ENCODE results near the gene CNDP2. TPM values are rescaled to one million over a fixed set of nuclear protein-coding genes. Genes with fewer than 3 reads are reported as not detected.

Gene CNDP2
- total RNA-seq, 1 experiment from 2014 or later: 161 TPM

DNA sequence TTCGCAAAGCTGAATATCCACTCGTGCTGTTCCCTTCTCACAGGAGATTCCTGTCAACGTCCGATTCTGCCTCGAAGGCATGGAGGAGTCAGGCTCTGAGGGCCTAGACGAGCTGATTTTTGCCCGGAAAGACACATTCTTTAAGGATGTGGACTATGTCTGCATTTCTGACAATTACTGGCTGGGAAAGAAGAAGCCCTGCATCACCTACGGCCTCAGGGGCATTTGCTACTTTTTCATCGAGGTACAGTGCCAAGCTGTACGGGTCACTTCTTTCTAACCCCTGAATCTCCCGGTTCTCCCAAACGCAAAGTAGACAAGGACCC lies 14.6 kb downstream of the CNDP2 start:
- no peak overlapping the region for H3K4me2 ChIP-seq
- H3K9me2 ChIP-seq (ENCODE audit: insufficient read depth): no peaks in the 10 kb centered on the region
- no TSS peak for BruUV-seq (replicated peaks)
- no peaks in the 10 kb centered on the region for H3K4me1 ChIP-seq (replicated peaks; ENCODE audit: insufficient read depth)
- DNase-seq: no peak
- TF ChIP-seq EZH2 (IDR thresholded peaks at IDR 0.05; ENCODE audit: low read depth): no peak
- TF ChIP-seq, protein P1, sequence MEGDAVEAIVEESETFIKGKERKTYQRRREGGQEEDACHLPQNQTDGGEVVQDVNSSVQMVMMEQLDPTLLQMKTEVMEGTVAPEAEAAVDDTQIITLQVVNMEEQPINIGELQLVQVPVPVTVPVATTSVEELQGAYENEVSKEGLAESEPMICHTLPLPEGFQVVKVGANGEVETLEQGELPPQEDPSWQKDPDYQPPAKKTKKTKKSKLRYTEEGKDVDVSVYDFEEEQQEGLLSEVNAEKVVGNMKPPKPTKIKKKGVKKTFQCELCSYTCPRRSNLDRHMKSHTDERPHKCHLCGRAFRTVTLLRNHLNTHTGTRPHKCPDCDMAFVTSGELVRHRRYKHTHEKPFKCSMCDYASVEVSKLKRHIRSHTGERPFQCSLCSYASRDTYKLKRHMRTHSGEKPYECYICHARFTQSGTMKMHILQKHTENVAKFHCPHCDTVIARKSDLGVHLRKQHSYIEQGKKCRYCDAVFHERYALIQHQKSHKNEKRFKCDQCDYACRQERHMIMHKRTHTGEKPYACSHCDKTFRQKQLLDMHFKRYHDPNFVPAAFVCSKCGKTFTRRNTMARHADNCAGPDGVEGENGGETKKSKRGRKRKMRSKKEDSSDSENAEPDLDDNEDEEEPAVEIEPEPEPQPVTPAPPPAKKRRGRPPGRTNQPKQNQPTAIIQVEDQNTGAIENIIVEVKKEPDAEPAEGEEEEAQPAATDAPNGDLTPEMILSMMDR (conservative IDR thresholded peaks at IDR 0.05): no peak
- intact Hi-C loops (cut with micrococcal nuclease; ENCODE audit: unreplicated experiment): no loop called here
- POLR2A ChIA-PET (ENCODE audit: unreplicated experiment): no interaction called here
- H3K4me3 ChIP-seq: no peak overlapping the region
- H4K20me1 ChIP-seq (ENCODE audit: insufficient read depth): no peaks in the 10 kb centered on the region; the same call in 1 of the 2 replicates
- H3K36me3 ChIP-seq (ENCODE audit: low read depth): 0 out of 2 replicates have a peak, but pooled peaks cover 20% of the 10 kb centered on the region
- H3K9me3 ChIP-seq (ENCODE audit: insufficient read depth, low read depth): no peaks in the 10 kb centered on the region
- no peak overlapping the region for H3K27ac ChIP-seq
- no peaks in the 10 kb centered on the region for H3K27me3 ChIP-seq (ENCODE audit: insufficient read depth, low read depth)
- CTCF ChIA-PET: no interaction called here
- H3K79me2 ChIP-seq (ENCODE audit: low read depth): no peaks in the 10 kb centered on the region
- H3F3A ChIP-seq (ENCODE audit: insufficient read depth, low read depth): no peaks in the 10 kb centered on the region
- no peak overlapping the region for H2AFZ ChIP-seq

DNA sequence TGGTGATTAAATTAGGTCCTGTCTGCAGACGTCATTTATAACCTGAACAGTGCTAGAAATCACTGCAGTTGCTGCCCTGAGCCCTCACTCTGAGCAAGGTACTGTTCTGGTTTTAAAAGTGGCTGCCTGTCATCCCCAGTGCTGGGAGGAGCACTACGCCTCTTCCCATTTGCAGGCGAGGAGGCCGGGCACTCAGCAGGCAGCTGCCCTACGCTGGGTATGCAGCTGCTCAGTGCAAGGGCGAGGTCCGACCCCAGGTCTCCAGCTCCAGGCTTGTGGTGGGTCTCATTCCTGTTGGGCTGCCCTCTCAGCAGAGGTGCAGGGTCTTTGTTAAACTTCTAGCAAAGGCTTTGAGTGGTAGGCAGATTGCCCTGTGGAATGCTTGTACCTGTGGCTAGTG lies 15.7 kb downstream of the CNDP2 start:
- Histone ChIP-seq H3K4me2 (no peak overlapping the region), H3K79me2 (ENCODE audit: low read depth) (no peaks in the 10 kb centered on the region), H3K4me1 (replicated peaks; ENCODE audit: insufficient read depth) (no peaks in the 10 kb centered on the region), H2AFZ (no peak overlapping the region), H3K27ac (no peak overlapping the region), H3K9me3 (ENCODE audit: insufficient read depth, low read depth) (no peaks in the 10 kb centered on the region), H4K20me1 (ENCODE audit: insufficient read depth) (no peaks in the 10 kb centered on the region; the same call in 1 of the 2 replicates), H3K27me3 (ENCODE audit: insufficient read depth, low read depth) (no peaks in the 10 kb centered on the region), H3K4me3 (no peak overlapping the region), H3K36me3 (ENCODE audit: low read depth) (0 out of 2 replicates have a peak, but pooled peaks cover 19% of the 10 kb centered on the region), H3F3A (ENCODE audit: insufficient read depth, low read depth) (no peaks in the 10 kb centered on the region), H3K9me2 (ENCODE audit: insufficient read depth) (no peaks in the 10 kb centered on the region)
- ChIA-PET POLR2A (ENCODE audit: unreplicated experiment) (no interaction called here), CTCF (no interaction called here)
- DNase-seq: no peak
- TF ChIP-seq, protein P1 (conservative IDR thresholded peaks at IDR 0.05): no peak
- no peak for TF ChIP-seq EZH2 (IDR thresholded peaks at IDR 0.05; ENCODE audit: low read depth)
- intact Hi-C loops (cut with micrococcal nuclease; ENCODE audit: unreplicated experiment): no loop called here
- BruUV-seq (replicated peaks): no TSS peak

DNA sequence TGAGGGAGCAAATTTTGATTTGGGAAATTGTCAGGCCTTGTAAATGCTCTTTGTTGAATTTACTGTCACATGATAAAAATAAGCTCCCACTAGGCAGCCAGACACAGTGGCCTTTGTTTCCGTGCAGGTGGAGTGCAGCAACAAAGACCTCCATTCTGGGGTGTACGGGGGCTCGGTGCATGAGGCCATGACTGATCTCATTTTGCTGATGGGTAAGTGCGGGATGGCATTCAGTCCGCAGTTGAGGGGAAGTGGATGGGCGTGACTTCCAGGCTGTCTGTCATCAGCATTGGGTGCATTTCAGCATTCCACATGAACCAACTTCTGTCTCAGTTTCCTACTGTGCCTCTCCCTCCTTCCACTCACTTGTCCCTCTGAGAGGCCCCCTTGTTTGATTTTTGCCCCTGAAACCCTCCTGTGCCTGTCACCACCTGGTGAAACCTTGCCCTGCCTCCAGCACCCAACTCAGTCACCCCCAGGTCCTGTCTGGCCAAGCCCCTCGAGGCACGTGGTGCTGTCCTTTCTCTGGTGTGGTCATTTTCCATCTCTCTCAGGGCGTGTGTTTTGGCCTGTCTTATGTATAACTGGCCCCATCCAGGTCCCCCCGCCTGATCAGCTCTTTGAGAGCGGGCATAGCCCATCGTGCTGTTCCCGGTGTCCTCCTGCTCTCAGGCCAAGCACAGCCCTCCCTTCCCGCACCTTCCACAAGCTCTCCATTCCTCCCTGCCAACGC lies 16.3 kb downstream of the CNDP2 start:
- Histone ChIP-seq H2AFZ (no peak overlapping the region), H3K4me2 (no peak overlapping the region), H3K79me2 (ENCODE audit: low read depth) (no peaks in the 10 kb centered on the region), H3K9me3 (ENCODE audit: insufficient read depth, low read depth) (no peaks in the 10 kb centered on the region), H3K36me3 (ENCODE audit: low read depth) (0 out of 2 replicates have a peak, but pooled peaks cover 18% of the 10 kb centered on the region), H4K20me1 (ENCODE audit: insufficient read depth) (no peaks in the 10 kb centered on the region; the same call in 1 of the 2 replicates), H3K4me3 (no peak overlapping the region), H3K9me2 (ENCODE audit: insufficient read depth) (no peaks in the 10 kb centered on the region), H3K27me3 (ENCODE audit: insufficient read depth, low read depth) (no peaks in the 10 kb centered on the region), H3K4me1 (replicated peaks; ENCODE audit: insufficient read depth) (no peaks in the 10 kb centered on the region), H3F3A (ENCODE audit: insufficient read depth, low read depth) (no peaks in the 10 kb centered on the region), H3K27ac (no peak overlapping the region)
- TF ChIP-seq EZH2 (IDR thresholded peaks at IDR 0.05; ENCODE audit: low read depth): no peak
- TF ChIP-seq, protein P1 (conservative IDR thresholded peaks at IDR 0.05): no peak
- POLR2A ChIA-PET (ENCODE audit: unreplicated experiment): no interaction called here
- DNase-seq: no peak
- CTCF ChIA-PET: interaction anchor here (0.6 kb wide), 1 partner anchor 411 kb away, joined by 3 read pairs; no protein-coding TSS in a partner anchor
- intact Hi-C loops (cut with micrococcal nuclease; ENCODE audit: unreplicated experiment): no loop called here
- BruUV-seq (replicated peaks): no TSS peak
